T-cell (primary cell): ENCODE data around the gene MAPKAPK2. TPM values are rescaled to one million over a fixed set of nuclear protein-coding genes. Genes with fewer than 3 reads are reported as not detected.

Experiments
- ATAC-seq, 4 experiments: fragments of 200-7000 bp in 3 of 4; fragments of 150-1000 bp in 1 of 4; cut with Tn5 transposase; replicated peaks in 1 of 4; 1 replicate in 3 of 4; 2 replicates in 1 of 4; pipeline ENCODE4 v1.10.0; 2021; ENCODE audit warnings: moderate library complexity in 3 of 4, mild to moderate bottlenecking in 2 of 4, moderate number of reproducible peaks in 1 of 4
- CTCF ChIA-PET, 2 donors: fragments of 300-600 bp; sonication (Branson Sonifier 250); formaldehyde crosslinking; loops; one replicate each; lab custom pipeline; 2022; ENCODE audit warnings: antibody characterized with exemption in 2 of 2; lab: Charles Lee
- POLR2A ChIA-PET, 2 donors: fragments of 300-600 bp; sonication (Branson Sonifier 250); formaldehyde crosslinking; loops; one replicate each; lab custom pipeline; 2022; ENCODE audit warnings: antibody characterized with exemption in 2 of 2; lab: Charles Lee
- DNase-seq, 35 experiments: peaks; one replicate each; pipeline versions ENCODE4 v3.0.0 to v3.0.0-alpha.2; 2013 to 2023
- H3K27ac ChIP-seq: one replicate; pipeline ENCODE4 v1.5.1; 2013; ENCODE audit warnings: low read length
- H3K27me3 ChIP-seq, 2 experiments: replicated peaks in 1 of 2; 1 replicate in 1 of 2; 2 replicates in 1 of 2; pipeline versions ENCODE4 v1.6.1 to v1.7.0; 2013; ENCODE audit warnings: low read length in 1 of 2, mixed read lengths in 1 of 2; ENCODE audit not compliant: control insufficient read depth in 2 of 2, insufficient read depth in 2 of 2; ENCODE audit errors: extremely low read depth in 1 of 2
- H3K36me3 ChIP-seq, 2 donors: 1 replicate in 1 of 2; 2 replicates in 1 of 2; pipeline versions ENCODE4 v1.6.1 to v1.7.0; 2013; ENCODE audit warnings: low read length in 1 of 2; ENCODE audit not compliant: control insufficient read depth in 2 of 2, insufficient read depth in 1 of 2; ENCODE audit errors: extremely low read depth in 1 of 2
- H3K4me1 ChIP-seq, 2 experiments: 1 replicate in 1 of 2; 2 replicates in 1 of 2; pipeline versions ENCODE4 v1.6.1 to v1.7.0; 2013; ENCODE audit warnings: low read length in 2 of 2, mixed read lengths in 1 of 2; ENCODE audit not compliant: insufficient read depth in 2 of 2, control insufficient read depth in 1 of 2; ENCODE audit errors: extremely low read depth in 1 of 2
- H3K4me3 ChIP-seq, 2 donors: 1 replicate in 1 of 2; 2 replicates in 1 of 2; pipeline versions ENCODE4 v1.5.1 to v1.7.0; 2013; ENCODE audit warnings: mild to moderate bottlenecking in 2 of 2, low read length in 1 of 2, moderate library complexity in 1 of 2; ENCODE audit not compliant: control insufficient read depth in 1 of 2; ENCODE audit errors: extremely low read depth in 1 of 2
- H3K9me3 ChIP-seq: 2 replicates; pipeline ENCODE4 v1.7.0; 2013
- H3K27ac Mint-ChIP-seq, 2 donors: one replicate each; pipeline ENCODE4 v1.8.0; 2020 to 2021; ENCODE audit warnings: mild to moderate bottlenecking in 2 of 2, mixed read lengths in 2 of 2
- H3K27me3 Mint-ChIP-seq, 2 donors: one replicate each; pipeline ENCODE4 v1.8.0; 2021 to 2022; ENCODE audit warnings: mixed read lengths in 2 of 2
- H3K36me3 Mint-ChIP-seq: one replicate; pipeline ENCODE4 v1.8.0; 2021; ENCODE audit warnings: mixed read lengths
- H3K4me1 Mint-ChIP-seq, 3 donors: one replicate each; pipeline ENCODE4 v1.8.0; 2020 to 2022; ENCODE audit warnings: mixed read lengths in 3 of 3, mild to moderate bottlenecking in 1 of 3
- H3K4me3 Mint-ChIP-seq, 3 donors: one replicate each; pipeline ENCODE4 v1.8.0; 2020 to 2022; ENCODE audit warnings: mild to moderate bottlenecking in 3 of 3, mixed read lengths in 3 of 3, moderate library complexity in 3 of 3
- H3K9me3 Mint-ChIP-seq, 3 donors: one replicate each; pipeline ENCODE4 v1.8.0; 2020 to 2022; ENCODE audit warnings: mixed read lengths in 3 of 3
- WGBS: methylation state at CpG from one replicate; pipeline ENCODE4 v1.1.5; 2013; ENCODE audit warnings: missing lambda C conversion rate; ENCODE audit not compliant: insufficient coverage; 5-methylcytosine and 5-hydroxymethylcytosine counted together
- total RNA-seq, 35 experiments: library from RNA in 6 of 35; stranded (reverse) in 6 of 35; fragments of 120-200 nt in 1 of 35; gene quantifications; one replicate each; pipeline versions ENCODE4 v1.2.1 to v1.2.4 and lab custom pipeline; 2013 to 2026

Gene MAPKAPK2
- total RNA-seq, 5 donors from 2014 or later (not counting 1 experiment from before 2014, with no cell fraction given): 64.3 to 117 (median 78.4) TPM

DNA sequence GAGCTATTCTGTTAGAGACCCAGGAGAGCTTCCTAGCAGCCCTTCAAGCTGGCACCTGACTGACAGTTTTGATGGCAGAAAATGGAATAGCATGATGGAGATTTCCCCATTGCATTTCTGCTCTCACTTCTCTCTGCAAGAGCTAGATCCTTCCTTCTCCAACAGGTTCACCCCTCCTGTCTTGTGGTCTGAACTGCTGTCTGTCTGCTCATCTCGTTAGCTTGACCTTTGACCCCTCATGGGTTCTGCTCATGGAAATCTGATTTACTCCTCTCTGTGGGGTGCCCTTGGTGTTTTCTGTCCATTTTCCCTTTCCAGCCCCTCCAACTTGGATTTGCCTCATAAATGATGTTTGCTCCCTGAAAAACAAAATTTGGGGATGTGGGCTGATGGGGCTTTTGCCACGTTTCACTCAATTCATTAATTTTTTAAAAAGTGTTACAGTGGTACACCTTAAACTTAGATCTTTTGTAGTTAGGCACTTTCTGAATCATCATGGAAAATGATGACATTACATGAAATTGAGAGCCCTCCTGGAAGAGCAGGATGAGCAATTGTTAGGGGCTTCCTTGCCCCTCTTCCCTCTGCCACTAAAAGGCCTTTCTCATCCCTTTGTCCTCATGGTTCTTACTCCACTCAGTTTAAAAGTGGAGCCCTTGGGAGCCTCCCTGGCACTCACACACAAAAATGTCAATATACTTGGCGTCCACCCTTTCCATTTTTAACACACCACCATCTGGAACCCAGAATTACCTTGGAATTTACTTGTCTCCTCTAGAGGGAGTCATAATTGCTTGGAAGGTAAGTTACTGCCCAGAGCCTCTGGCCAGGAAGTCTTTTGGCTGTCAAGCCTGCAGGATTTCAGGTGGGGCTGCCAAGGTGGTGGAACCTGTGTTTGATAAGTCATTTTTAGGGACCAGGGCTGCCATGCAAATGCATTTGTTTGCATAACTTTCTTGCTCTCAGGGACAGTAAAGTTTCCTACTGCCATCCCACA lies 54.0 kb downstream of the MAPKAPK2 start:
- Histone ChIP-seq H3K27ac (peak overlapping the region; percentile 89), H3K4me3 (no peak overlapping the region), H3K4me1 (peaks cover 53 to 71% of the 10 kb centered on the region in 2 experiments), H3K9me3 (no peaks in the 10 kb centered on the region), H3K36me3 (peaks cover 3 to 10% of the 10 kb centered on the region in 2 donors), H3K27me3 (no peaks in the 10 kb centered on the region)
- H3K4me1 Mint-ChIP-seq: peaks cover 57 to 82% (median 78%) of the 10 kb centered on the region in 3 donors
- peaks cover under 1% of the 10 kb centered on the region for H3K36me3 Mint-ChIP-seq
- peak overlapping the region; percentile 91 for H3K27ac Mint-ChIP-seq
- H3K4me3 Mint-ChIP-seq: peak overlapping the region in 1 of 3 donors; percentile 63
- DNase-seq: no peak
- no peaks in the 10 kb centered on the region for H3K9me3 Mint-ChIP-seq
- POLR2A ChIA-PET: interaction anchor here (0.6 to 1.0 kb wide), 3 partner anchors 22 to 69 kb away, joined by 3 to 4 read pairs (median 4); no protein-coding TSS in a partner anchor
- WGBS: 67% methylated on average over 1 of the region's 3 CpGs
- H3K27me3 Mint-ChIP-seq: no peaks in the 10 kb centered on the region
- CTCF ChIA-PET: interaction anchor here (0.8 to 5.9 kb wide), 8 partner anchors 10 to 243 kb away, joined by 3 to 140 read pairs (median 4); no protein-coding TSS in a partner anchor
- ATAC-seq: no peak

DNA sequence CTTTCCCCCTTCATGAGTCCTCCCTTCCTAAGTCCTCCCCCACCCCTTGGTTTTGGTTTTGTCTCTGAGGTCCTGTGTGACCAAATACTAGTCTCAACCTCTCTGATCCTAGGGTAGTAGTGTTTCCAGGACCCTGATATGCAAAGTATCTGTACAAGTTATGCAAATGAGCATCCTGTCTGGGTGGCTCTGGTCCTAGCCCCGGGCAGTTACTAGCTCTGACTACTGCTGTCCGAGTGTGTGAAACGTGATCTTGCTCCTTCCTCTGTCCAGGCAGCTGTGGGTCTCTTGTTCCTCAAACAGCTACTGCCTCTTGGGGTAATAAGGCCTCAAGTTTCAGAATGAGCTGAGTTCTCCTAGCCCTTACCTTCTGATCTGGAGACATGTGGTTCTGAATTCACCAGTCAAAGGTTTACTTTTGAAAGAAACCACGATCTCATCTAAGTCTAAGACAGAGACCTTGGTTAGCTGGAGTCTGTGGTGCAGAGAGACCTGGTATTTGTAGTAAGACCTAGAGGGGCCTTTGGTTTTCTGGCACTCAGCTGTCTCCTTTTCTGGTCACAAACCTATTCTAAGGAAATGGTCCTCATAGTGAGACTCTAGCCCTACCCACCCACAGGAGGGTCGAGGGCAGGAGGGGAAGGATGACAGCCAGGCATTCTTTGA lies 54.8 kb downstream of the MAPKAPK2 start:
- H3K27me3 Mint-ChIP-seq: no peaks in the 10 kb centered on the region
- peak overlapping the region; percentile 79 to 91 for H3K27ac Mint-ChIP-seq
- H3K4me1 ChIP-seq: peaks cover 53 to 72% of the 10 kb centered on the region in 2 experiments
- no peaks in the 10 kb centered on the region for H3K9me3 Mint-ChIP-seq
- H3K27ac ChIP-seq: peak overlapping the region; percentile 42
- H3K4me3 Mint-ChIP-seq: peak overlapping the region in 1 of 3 donors; percentile 63
- no peak overlapping the region for H3K4me3 ChIP-seq
- H3K36me3 ChIP-seq: peaks cover 3 to 4% of the 10 kb centered on the region in 2 donors
- peak; percentile 56 to 63 (median 58) for ATAC-seq
- ChIA-PET POLR2A (interaction anchor here in 1 of 2 donors (0.6 to 1.0 kb wide), 3 partner anchors 27 to 71 kb away, joined by 3 to 4 read pairs (median 3); no protein-coding TSS in a partner anchor), CTCF (interaction anchor here in 1 of 2 donors (0.6 to 1.5 kb wide), 12 partner anchors 10 to 247 kb away, joined by 3 to 7 read pairs (median 4); no protein-coding TSS in a partner anchor)
- peaks cover 59 to 82% (median 80%) of the 10 kb centered on the region in 3 donors for H3K4me1 Mint-ChIP-seq
- WGBS: 8% methylated on average over 3 of the region's 5 CpGs
- H3K27me3 ChIP-seq: no peaks in the 10 kb centered on the region
- H3K36me3 Mint-ChIP-seq: no peaks in the 10 kb centered on the region
- no peaks in the 10 kb centered on the region for H3K9me3 ChIP-seq
- peak in 2 of 35 experiments; percentile 20 to 59 for DNase-seq

DNA sequence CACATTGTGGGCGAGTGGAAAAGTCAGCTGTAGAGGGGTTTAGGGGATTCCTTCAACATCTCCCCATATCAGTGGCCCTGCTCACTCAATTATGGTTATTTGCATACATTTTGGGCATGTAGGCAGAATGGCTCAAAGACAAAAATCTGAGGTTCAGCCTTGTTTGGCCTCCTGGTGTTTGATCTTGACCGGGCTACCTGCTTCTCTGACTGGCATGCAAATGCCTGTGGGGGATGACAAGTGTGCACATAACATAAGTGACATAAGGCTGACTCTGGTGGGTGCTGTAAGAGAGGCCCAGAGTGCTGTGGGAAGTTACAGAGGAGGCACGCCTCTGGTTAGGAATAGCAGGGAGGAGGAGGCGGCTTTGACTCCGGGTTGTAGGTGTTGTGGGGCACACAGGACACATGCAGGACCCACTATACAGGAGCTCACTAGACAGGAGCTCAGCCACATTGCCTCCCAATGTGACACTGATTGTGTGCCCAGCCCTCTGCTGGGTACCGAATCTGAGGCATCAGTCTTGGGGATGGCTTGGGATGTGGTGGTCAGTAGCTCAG lies 56.5 kb downstream of the MAPKAPK2 start:
- DNase-seq (no peak), ATAC-seq (no peak)
- Mint-ChIP-seq H3K27me3 (no peaks in the 10 kb centered on the region), H3K4me1 (peaks cover 53 to 82% (median 80%) of the 10 kb centered on the region in 3 donors), H3K9me3 (no peaks in the 10 kb centered on the region), H3K36me3 (no peaks in the 10 kb centered on the region), H3K4me3 (no peak overlapping the region), H3K27ac (no peak overlapping the region)
- H3K27ac ChIP-seq: no peak overlapping the region
- H3K9me3 ChIP-seq: no peaks in the 10 kb centered on the region
- H3K36me3 ChIP-seq: no peaks in the 10 kb centered on the region
- no peaks in the 10 kb centered on the region for H3K27me3 ChIP-seq
- ChIA-PET CTCF (interaction anchor here in 1 of 2 donors (0.6 kb wide), 1 partner anchor 136 kb away, joined by 6 read pairs; no protein-coding TSS in a partner anchor), POLR2A (interaction anchor here in 1 of 2 donors (0.5 to 0.6 kb wide), 2 partner anchors 30 to 88 kb away, joined by 4 to 5 read pairs; no protein-coding TSS in a partner anchor)
- no peak overlapping the region for H3K4me3 ChIP-seq
- WGBS: 83% methylated on average over 4 of the region's 6 CpGs
- H3K4me1 ChIP-seq: peaks cover 42 to 62% of the 10 kb centered on the region in 2 experiments

DNA sequence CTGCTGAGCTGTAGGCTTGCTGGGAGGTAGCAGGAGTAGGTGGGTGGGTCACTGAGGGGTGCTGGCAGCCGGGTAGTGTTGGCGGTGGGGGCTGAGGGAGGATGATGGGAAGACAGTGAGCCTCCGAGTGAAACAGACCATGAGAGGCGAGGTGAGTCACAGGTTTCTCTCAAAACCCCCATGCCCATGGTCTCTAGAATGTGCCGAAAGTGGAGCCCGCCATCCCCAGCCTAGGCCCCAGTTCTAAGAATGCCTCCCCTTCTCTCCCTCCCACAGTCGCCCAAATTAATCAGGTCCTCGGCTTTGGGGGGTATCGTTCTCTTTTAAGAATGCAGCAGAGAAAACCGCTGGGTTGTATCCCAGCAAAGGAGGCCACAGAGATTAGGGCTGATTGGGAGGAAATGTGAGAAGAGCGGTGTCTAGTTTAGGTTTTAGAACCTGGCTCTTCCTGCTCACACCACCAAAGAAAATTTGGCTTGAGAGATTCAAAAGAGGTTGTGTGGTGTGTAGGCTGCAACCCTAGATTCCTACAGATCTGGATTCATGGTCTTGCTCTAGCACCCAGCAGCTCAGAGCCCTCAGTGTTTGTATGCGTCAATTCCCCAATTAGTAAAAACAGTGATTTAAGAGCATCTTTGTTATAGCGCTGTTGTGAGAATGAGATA lies 58.1 kb downstream of the MAPKAPK2 start:
- no CpG with 5 or more reads among the region's 13 CpGs for WGBS
- ChIA-PET CTCF (interaction anchor here (0.6 to 1.1 kb wide), 3 partner anchors 8 to 68 kb away, joined by 3 to 4 read pairs (median 4); no protein-coding TSS in a partner anchor), POLR2A (no interaction called here)
- Histone ChIP-seq H3K36me3 (no peaks in the 10 kb centered on the region), H3K4me3 (no peak overlapping the region), H3K9me3 (no peaks in the 10 kb centered on the region), H3K4me1 (peaks cover 30 to 46% of the 10 kb centered on the region in 2 experiments), H3K27ac (no peak overlapping the region), H3K27me3 (no peaks in the 10 kb centered on the region)
- H3K36me3 Mint-ChIP-seq: no peaks in the 10 kb centered on the region
- H3K4me3 Mint-ChIP-seq: no peak overlapping the region
- ATAC-seq: no peak
- DNase-seq: no peak
- H3K27me3 Mint-ChIP-seq: no peaks in the 10 kb centered on the region
- H3K4me1 Mint-ChIP-seq: peaks cover 36 to 72% (median 68%) of the 10 kb centered on the region in 3 donors
- peak overlapping the region in 1 of 2 donors; percentile 6 for H3K27ac Mint-ChIP-seq
- no peaks in the 10 kb centered on the region for H3K9me3 Mint-ChIP-seq

DNA sequence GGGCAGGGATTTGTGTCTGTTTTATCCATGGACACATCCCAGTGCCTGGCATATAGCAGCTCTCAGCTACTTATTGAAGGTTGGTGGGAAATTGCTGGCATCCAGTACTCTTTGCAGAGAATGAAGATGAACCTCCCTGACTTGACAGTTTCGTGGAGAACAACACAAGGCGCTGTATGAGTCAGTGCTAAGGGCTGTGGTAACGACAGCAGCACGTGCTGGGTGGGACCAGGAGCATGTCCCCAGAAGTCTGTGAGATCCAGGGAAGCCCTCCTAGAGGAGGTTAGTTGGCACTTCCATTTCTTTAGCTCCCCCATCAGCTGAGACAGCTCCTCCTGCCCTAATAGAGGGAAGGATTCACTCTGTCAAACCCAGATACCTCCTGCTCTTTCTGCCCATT lies 60.0 kb downstream of the MAPKAPK2 start:
- no peaks in the 10 kb centered on the region for H3K36me3 Mint-ChIP-seq

More for the DNA sequence above, 60.0 kb downstream of the MAPKAPK2 start:
- peaks cover 12 to 27% of the 10 kb centered on the region in 2 experiments for H3K4me1 ChIP-seq
- Mint-ChIP-seq H3K27ac (peak overlapping the region in 1 of 2 donors; percentile 50), H3K4me3 (no peak overlapping the region), H3K27me3 (no peaks in the 10 kb centered on the region), H3K9me3 (no peaks in the 10 kb centered on the region), H3K4me1 (peaks cover 25 to 63% (median 55%) of the 10 kb centered on the region in 3 donors)
- H3K36me3 ChIP-seq: no peaks in the 10 kb centered on the region
- ChIA-PET CTCF (interaction anchor here in 1 of 2 donors (1.3 kb wide), 1 partner anchor 167 kb away, joined by 3 read pairs; no protein-coding TSS in a partner anchor), POLR2A (no interaction called here)
- peak in 3 of 4 experiments; percentile 15 to 72 (median 54) for ATAC-seq
- no peaks in the 10 kb centered on the region for H3K9me3 ChIP-seq
- WGBS: 31% methylated on average over 4 of the region's 4 CpGs
- no peak overlapping the region for H3K27ac ChIP-seq
- no peak for DNase-seq
- no peaks in the 10 kb centered on the region for H3K27me3 ChIP-seq
- H3K4me3 ChIP-seq: no peak overlapping the region
